ENCODE results near the gene CAPZB. TPM values are rescaled to one million over a fixed set of nuclear protein-coding genes. Genes with fewer than 3 reads are reported as not detected.

CAPZB gene
- total RNA-seq, 4 donors from 2014 or later: 84.2 to 119 (median 102) TPM

GRCh38 chr1:19412654-19413053, 72.7 kb downstream of the CAPZB start:
- TF ChIP-seq CTCF (IDR thresholded peaks at IDR 0.05; ENCODE audit: low read depth): no peak

GRCh38 chr1:19411612-19412011, 73.7 kb downstream of the CAPZB start:
- TF ChIP-seq CTCF (IDR thresholded peaks at IDR 0.05; ENCODE audit: low read depth): no peak

GRCh38 chr1:19410393-19410792, 74.9 kb downstream of the CAPZB start:
- no peak for TF ChIP-seq CTCF (IDR thresholded peaks at IDR 0.05; ENCODE audit: low read depth)

- TF ChIP-seq CTCF (IDR thresholded peaks at IDR 0.05; ENCODE audit: low read depth): no peak
Observed at GRCh38 chr1:19409477-19410341, 75.6 kb downstream of the CAPZB start.

- TF ChIP-seq CTCF (IDR thresholded peaks at IDR 0.05; ENCODE audit: low read depth): no peak
Observed at GRCh38 chr1:19407494-19408096, 77.7 kb downstream of the CAPZB start.

- TF ChIP-seq CTCF (IDR thresholded peaks at IDR 0.05; ENCODE audit: low read depth): no peak
Observed at GRCh38 chr1:19406680-19407079, 78.7 kb downstream of the CAPZB start.

GRCh38 chr1:19405761-19406487, 79.4 kb downstream of the CAPZB start:
- no peak for TF ChIP-seq CTCF (IDR thresholded peaks at IDR 0.05; ENCODE audit: low read depth)

Measured in subcutaneous adipose tissue (tissue), 4 donors.